Neuronal stem cell (in vitro differentiated cells): ENCODE data around the gene PSMB7.

ENCODE experiments used
- DNase-seq: peaks from one replicate; pipeline ENCODE4 v3.0.0-alpha.2; 2013; ENCODE audit warnings: low spot score
- H2AFZ ChIP-seq: one replicate; pipeline ENCODE4 v1.6.1; 2013; ENCODE audit warnings: mild to moderate bottlenecking, low read length, inconsistent platforms
- H2AK5ac ChIP-seq: 2 replicates; pipeline ENCODE4 v1.6.1; 2013; ENCODE audit warnings: low read depth, mild to moderate bottlenecking, inconsistent platforms, low read length, moderate library complexity, mixed read lengths
- H2BK120ac ChIP-seq: 2 replicates; pipeline ENCODE4 v1.6.1; 2013; ENCODE audit warnings: low read depth, mild to moderate bottlenecking, inconsistent platforms, low read length, moderate library complexity, mixed read lengths
- H2BK12ac ChIP-seq: one replicate; pipeline ENCODE4 v1.6.1; 2013; ENCODE audit warnings: low read length, inconsistent platforms
- H2BK15ac ChIP-seq: 2 replicates; pipeline ENCODE4 v1.6.1; 2013; ENCODE audit warnings: mild to moderate bottlenecking, low read length, inconsistent platforms, mixed read lengths
- H2BK5ac ChIP-seq: one replicate; pipeline ENCODE4 v1.6.1; 2013; ENCODE audit warnings: inconsistent platforms, mild to moderate bottlenecking, low read length, moderate library complexity
- H3K14ac ChIP-seq: one replicate; pipeline ENCODE4 v1.6.1; 2013; ENCODE audit warnings: low read length, inconsistent platforms
- H3K18ac ChIP-seq: 2 replicates; pipeline ENCODE4 v1.6.1; 2013; ENCODE audit warnings: low read length, inconsistent platforms
- H3K23ac ChIP-seq: 2 replicates; pipeline ENCODE4 v1.6.1; 2013; ENCODE audit warnings: low read depth, mild to moderate bottlenecking, mixed read lengths, low read length, inconsistent platforms; ENCODE audit not compliant: poor library complexity
- H3K27ac ChIP-seq: replicated peaks from 3 replicates; pipeline ENCODE4 v1.5.1; 2013; ENCODE audit warnings: low read length, inconsistent platforms
- H3K27me3 ChIP-seq, 3 experiments: 2 replicates each; pipeline ENCODE4 v1.6.1; 2013; ENCODE audit warnings: low read length in 3 of 3, mild to moderate bottlenecking in 2 of 3, inconsistent platforms in 1 of 3, low read depth in 1 of 3, mixed read lengths in 1 of 3, moderate library complexity in 1 of 3; ENCODE audit not compliant: control insufficient read depth in 3 of 3, insufficient read depth in 3 of 3
- H3K36me3 ChIP-seq, 2 donors: replicated peaks in 1 of 2; 2 replicates each; pipeline ENCODE4 v1.6.1; 2013; ENCODE audit warnings: low read length in 2 of 2; ENCODE audit not compliant: control insufficient read depth in 2 of 2, insufficient read depth in 2 of 2
- H3K4ac ChIP-seq: 2 replicates; pipeline ENCODE4 v1.6.1; 2013; ENCODE audit warnings: inconsistent platforms, mild to moderate bottlenecking, low read length, moderate library complexity
- H3K4me1 ChIP-seq, 2 donors: 1 replicate in 1 of 2; 2 replicates in 1 of 2; pipeline ENCODE4 v1.6.1; 2013; ENCODE audit warnings: low read length in 2 of 2, low read depth in 1 of 2; ENCODE audit not compliant: control insufficient read depth in 2 of 2, insufficient read depth in 1 of 2
- H3K4me2 ChIP-seq: one replicate; pipeline ENCODE4 v1.6.1; 2013; ENCODE audit warnings: mild to moderate bottlenecking, low read length, inconsistent platforms; ENCODE audit not compliant: insufficient read depth, poor library complexity, severe bottlenecking
- H3K4me3 ChIP-seq, 2 donors: 2 replicates each; pipeline ENCODE4 v1.5.1; 2013; ENCODE audit warnings: low read length in 2 of 2, mild to moderate bottlenecking in 2 of 2, inconsistent platforms in 1 of 2, moderate library complexity in 1 of 2
- H3K79me1 ChIP-seq: one replicate; pipeline ENCODE4 v1.6.1; 2013; ENCODE audit warnings: low read depth, mild to moderate bottlenecking, inconsistent platforms, low read length, moderate library complexity
- H3K9ac ChIP-seq: one replicate; pipeline ENCODE4 v1.6.1; 2013; ENCODE audit warnings: mild to moderate bottlenecking, low read depth, low read length, inconsistent platforms; ENCODE audit not compliant: poor library complexity
- H3K9me3 ChIP-seq, 2 donors: replicated peaks in 1 of 2; 2 replicates each; pipeline versions ENCODE3 to v1.6.1; 2013; ENCODE audit warnings: low read length in 2 of 2, mild to moderate bottlenecking in 2 of 2, inconsistent platforms in 1 of 2, low read depth in 1 of 2, mixed read lengths in 1 of 2, moderate library complexity in 1 of 2; ENCODE audit not compliant: control insufficient read depth in 2 of 2, insufficient read depth in 1 of 2
- H4K8ac ChIP-seq: one replicate; pipeline ENCODE4 v1.6.1; 2013; ENCODE audit warnings: low read depth, mild to moderate bottlenecking, inconsistent platforms, low read length, moderate library complexity
- H4K91ac ChIP-seq: one replicate; pipeline ENCODE4 v1.6.1; 2013; ENCODE audit warnings: low read length, low read depth, mild to moderate bottlenecking, inconsistent platforms; ENCODE audit not compliant: poor library complexity
- WGBS, 2 donors: extraction: QIAGEN DNeasy Blood & Tissue Kit; methylation state at CpG; one replicate each; pipeline ENCODE4 v1.1.7; 2013; ENCODE audit warnings: missing lambda C conversion rate in 2 of 2, mixed read lengths in 1 of 2; ENCODE audit not compliant: insufficient read length in 2 of 2, insufficient replicate concordance in 1 of 2; ENCODE audit errors: extremely low coverage in 2 of 2; 5-methylcytosine and 5-hydroxymethylcytosine counted together

PSMB7 gene

DNA sequence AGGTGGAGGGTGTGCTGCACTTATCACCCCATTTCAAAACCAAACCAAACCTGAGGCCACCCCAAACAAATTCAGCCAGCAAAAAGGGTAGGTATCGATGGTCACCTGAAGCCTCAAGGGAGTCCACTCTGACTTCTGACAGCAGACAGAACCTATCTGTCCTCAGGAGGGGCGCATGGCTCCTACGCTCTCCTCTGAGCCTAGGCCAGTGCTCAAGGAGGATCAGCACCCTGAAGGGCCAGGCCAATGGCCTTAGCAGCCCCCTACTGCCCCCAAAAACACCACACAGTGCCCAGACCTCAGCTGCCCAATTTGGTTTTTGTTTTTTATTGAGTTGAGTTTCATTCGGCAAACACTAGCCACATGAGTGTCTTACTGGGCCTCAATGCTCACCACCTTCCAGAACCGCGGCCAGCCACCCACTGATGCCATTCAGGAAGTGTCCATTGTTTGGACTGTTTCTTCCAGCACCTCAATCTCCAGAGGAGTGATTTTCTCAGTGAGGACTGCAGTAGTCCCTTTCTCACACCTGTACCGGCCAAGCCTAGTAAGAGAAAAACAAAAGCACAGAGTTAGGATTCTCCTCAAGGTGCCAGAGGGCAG is 62.0 kb downstream of the PSMB7 start:
- Histone ChIP-seq H3K14ac (no peak overlapping the region), H3K36me3 (peaks cover 45 to 100% of the 10 kb centered on the region in 2 donors), H3K18ac (no peak overlapping the region)

DNA sequence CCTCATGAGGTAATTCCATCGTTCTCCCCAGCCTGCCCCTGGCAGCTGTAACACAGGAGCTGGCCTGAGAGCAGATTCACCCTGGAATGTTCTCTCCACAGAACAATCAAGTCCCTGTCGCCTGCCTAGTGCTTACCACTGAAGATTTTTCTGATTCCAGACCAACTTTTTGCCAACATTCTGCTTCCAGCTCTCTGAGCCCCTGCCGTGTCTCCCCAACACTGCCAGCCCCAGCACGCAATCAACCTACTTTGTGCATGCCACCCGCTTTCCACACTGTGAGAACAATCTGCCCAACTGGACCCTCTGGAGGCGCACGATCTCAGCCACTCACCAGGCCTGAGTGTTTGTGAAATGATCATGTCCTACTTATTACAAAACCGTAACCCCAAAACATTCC is 62.6 kb downstream of the PSMB7 start:
- no peak overlapping the region for H3K14ac ChIP-seq
- H3K27ac ChIP-seq, result no peak overlapping the region
- no peak overlapping the region for H2BK12ac ChIP-seq
- no peak overlapping the region for H2BK15ac ChIP-seq
- H3K18ac ChIP-seq, result no peak overlapping the region
- H3K4ac ChIP-seq, result no peak overlapping the region
- no peak overlapping the region for H3K4me3 ChIP-seq
- WGBS, 2 donors, result no CpG with 5 or more reads among the region's 8 CpGs
- H2AK5ac ChIP-seq, result no peak overlapping the region
- H3K27me3 ChIP-seq, result no peaks in the 10 kb centered on the region
- peaks cover 10 to 21% of the 10 kb centered on the region in 2 donors for H3K4me1 ChIP-seq
- H2AFZ ChIP-seq, result no peak overlapping the region
- H3K4me2 ChIP-seq, result no peak overlapping the region
- H4K91ac ChIP-seq, result no peak overlapping the region
- no peaks in the 10 kb centered on the region for H3K9me3 ChIP-seq
- H2BK120ac ChIP-seq, result no peak overlapping the region
- peaks cover 52 to 100% of the 10 kb centered on the region in 2 donors for H3K36me3 ChIP-seq
- H2BK5ac ChIP-seq, result no peak overlapping the region
- H3K9ac ChIP-seq, result no peak overlapping the region
- H3K79me1 ChIP-seq, result peaks cover 9% of the 10 kb centered on the region
- H3K23ac ChIP-seq, result no peak overlapping the region
- no peak overlapping the region for H4K8ac ChIP-seq
- DNase-seq, result no peak

More for the DNA sequence above, 62.0 kb downstream of the PSMB7 start:
- H3K79me1 ChIP-seq, result peaks cover 9% of the 10 kb centered on the region
- no peak overlapping the region for H2BK120ac ChIP-seq
- no peak overlapping the region for H3K9ac ChIP-seq
- H2BK12ac ChIP-seq, result no peak overlapping the region
- H2BK15ac ChIP-seq, result no peak overlapping the region
- no peak overlapping the region for H3K4ac ChIP-seq
- no peak for DNase-seq
- H3K4me2 ChIP-seq, result no peak overlapping the region
- no peak overlapping the region for H4K91ac ChIP-seq
- H3K27ac ChIP-seq, result no peak overlapping the region
- no peaks in the 10 kb centered on the region for H3K27me3 ChIP-seq
- H2AK5ac ChIP-seq, result no peak overlapping the region
- no peak overlapping the region for H2AFZ ChIP-seq
- H3K23ac ChIP-seq, result no peak overlapping the region
- no peak overlapping the region for H2BK5ac ChIP-seq
- H3K4me3 ChIP-seq, result no peak overlapping the region
- WGBS, 2 donors, result no CpG with 5 or more reads among the region's 7 CpGs
- H4K8ac ChIP-seq, result no peak overlapping the region
- H3K4me1 ChIP-seq, result peaks cover 10 to 24% of the 10 kb centered on the region in 2 donors
- H3K9me3 ChIP-seq, result no peaks in the 10 kb centered on the region

DNA sequence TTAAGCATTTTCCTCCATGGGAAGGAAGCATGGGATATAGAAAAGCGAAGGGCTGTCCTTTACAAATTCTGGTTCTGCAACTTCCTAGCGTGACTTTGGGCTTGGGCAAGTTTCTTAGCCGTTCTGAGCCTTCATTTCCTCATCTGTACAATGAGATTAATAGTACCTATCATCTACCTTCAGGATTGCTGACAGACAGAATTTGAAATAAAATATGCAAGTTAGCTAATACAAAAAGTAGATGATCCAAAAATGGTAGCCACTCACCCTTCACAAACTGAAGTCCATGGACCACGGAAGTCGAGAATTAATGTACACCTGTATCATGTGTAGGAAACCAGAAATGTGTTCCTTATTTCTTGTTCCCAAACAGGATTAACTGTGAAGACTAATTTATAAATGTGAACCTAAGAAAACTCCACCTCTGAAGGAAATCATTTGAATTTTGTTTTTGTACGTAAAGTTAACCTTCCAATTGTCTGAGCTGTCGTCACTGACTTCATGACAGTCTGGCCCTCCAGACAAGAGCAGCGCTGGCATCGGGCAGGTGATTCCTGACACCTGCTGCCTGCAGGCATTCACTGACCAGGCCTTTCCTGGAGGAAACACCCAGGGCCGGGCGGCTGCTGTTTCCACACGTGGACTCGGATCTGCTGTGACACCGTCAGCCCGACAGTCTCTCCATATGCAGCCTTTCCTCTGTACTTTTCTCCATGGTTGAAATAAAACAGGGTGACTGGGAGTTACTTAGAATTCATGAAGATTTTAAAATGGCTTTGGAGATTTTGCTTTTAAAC is 63.4 kb downstream of the PSMB7 start:
- Histone ChIP-seq H3K18ac (no peak overlapping the region), H3K4me1 (peaks cover 10 to 19% of the 10 kb centered on the region in 2 donors), H4K91ac (no peak overlapping the region), H2BK15ac (no peak overlapping the region), H2BK5ac (no peak overlapping the region), H3K4me2 (no peak overlapping the region), H3K27ac (no peak overlapping the region), H3K9ac (no peak overlapping the region), H2BK12ac (no peak overlapping the region), H3K4me3 (no peak overlapping the region), H2AFZ (no peak overlapping the region), H3K27me3 (no peaks in the 10 kb centered on the region), H3K9me3 (no peaks in the 10 kb centered on the region), H3K23ac (no peak overlapping the region), H3K79me1 (peaks cover 15% of the 10 kb centered on the region), H3K14ac (no peak overlapping the region), H2AK5ac (no peak overlapping the region), H2BK120ac (no peak overlapping the region), H4K8ac (no peak overlapping the region), H3K4ac (no peak overlapping the region), H3K36me3 (peaks cover 55 to 100% of the 10 kb centered on the region in 2 donors)
- WGBS, 2 donors, result no CpG with 5 or more reads among the region's 15 CpGs
- DNase-seq, result no peak

DNA sequence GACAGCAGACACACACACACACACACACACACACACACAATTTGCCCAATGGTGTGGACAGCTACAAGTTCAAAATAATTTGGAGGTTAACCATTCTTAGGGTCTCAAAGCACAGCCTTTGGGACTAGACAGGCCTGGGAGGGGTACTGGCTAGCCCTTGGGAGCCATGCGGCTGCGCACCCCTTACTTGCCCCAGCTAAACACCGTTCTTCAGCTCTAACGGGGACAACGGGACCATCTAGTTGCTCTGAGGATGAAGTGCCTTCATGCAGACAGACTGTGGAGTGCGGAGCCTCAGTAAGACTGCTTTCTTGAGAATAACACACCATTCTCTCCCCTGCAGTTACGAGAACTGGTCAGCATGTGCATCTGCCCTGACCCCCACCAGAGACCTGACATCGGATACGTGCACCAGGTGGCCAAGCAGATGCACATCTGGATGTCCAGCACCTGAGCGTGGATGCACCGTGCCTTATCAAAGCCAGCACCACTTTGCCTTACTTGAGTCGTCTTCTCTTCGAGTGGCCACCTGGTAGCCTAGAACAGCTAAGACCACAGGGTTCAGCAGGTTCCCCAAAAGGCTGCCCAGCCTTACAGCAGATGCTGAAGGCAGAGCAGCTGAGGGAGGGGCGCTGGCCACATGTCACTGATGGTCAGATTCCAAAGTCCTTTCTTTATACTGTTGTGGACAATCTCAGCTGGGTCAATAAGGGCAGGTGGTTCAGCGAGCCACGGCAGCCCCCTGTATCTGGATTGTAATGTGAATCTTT is 64.6 kb downstream of the PSMB7 start:
- Histone ChIP-seq H3K4me2 (no peak overlapping the region), H3K4me3 (no peak overlapping the region)

More for the DNA sequence above, 64.6 kb downstream of the PSMB7 start:
- no peak overlapping the region for H2AFZ ChIP-seq
- no peak overlapping the region for H2BK5ac ChIP-seq
- no peak overlapping the region for H3K4ac ChIP-seq
- no peak for DNase-seq
- H2BK120ac ChIP-seq, result no peak overlapping the region
- WGBS, 2 donors, result no CpG with 5 or more reads among the region's 16 CpGs
- H4K8ac ChIP-seq, result no peak overlapping the region
- no peak overlapping the region for H3K9ac ChIP-seq
- no peak overlapping the region for H2BK12ac ChIP-seq
- no peak overlapping the region for H2BK15ac ChIP-seq
- H2AK5ac ChIP-seq, result no peak overlapping the region
- no peak overlapping the region for H4K91ac ChIP-seq
- H3K36me3 ChIP-seq, result peaks cover 53 to 100% of the 10 kb centered on the region in 2 donors
- H3K9me3 ChIP-seq, result no peaks in the 10 kb centered on the region
- H3K14ac ChIP-seq, result no peak overlapping the region
- peaks cover 10 to 19% of the 10 kb centered on the region in 2 donors for H3K4me1 ChIP-seq
- no peaks in the 10 kb centered on the region for H3K27me3 ChIP-seq
- H3K23ac ChIP-seq, result peak overlapping the region; percentile 44
- H3K27ac ChIP-seq, result no peak overlapping the region
- H3K79me1 ChIP-seq, result peaks cover 14% of the 10 kb centered on the region
- peak overlapping the region; percentile 50 for H3K18ac ChIP-seq
